ENCODE data around the gene CAVIN1.

GRCh38 chr17:42363231-42363630 is 59.8 kb downstream of the CAVIN1 start:
- TF ChIP-seq CTCF (IDR thresholded peaks at IDR 0.05) (no peak), POLR2AphosphoS5 (IDR thresholded peaks at IDR 0.05) (no peak), POLR2A (IDR thresholded peaks at IDR 0.05; ENCODE audit: low read depth) (no peak)
